MM.1S (cell line): ENCODE results near the gene ATOH1.

Experiments used
- DNase-seq: peaks from one replicate; pipeline ENCODE4 v3.0.0-alpha.2; 2015
- H2AFZ ChIP-seq: fragments of 300-600 bp; sonication (generic); 2 replicates; pipeline ENCODE4 v1.6.0; 2016; ENCODE audit warnings: antibody characterized with exemption, low read length
- H3F3A ChIP-seq: fragments of 300-600 bp; sonication (generic); 2 replicates; pipeline ENCODE4 v1.6.1; 2016; ENCODE audit warnings: mild to moderate bottlenecking, antibody characterized with exemption, low read length, moderate library complexity, mixed read lengths; ENCODE audit not compliant: insufficient read depth
- H3K27ac ChIP-seq: fragments of 300-600 bp; sonication (generic); 2 replicates; pipeline ENCODE4 v1.5.1; 2016; ENCODE audit warnings: mild to moderate bottlenecking, low read length
- H3K27me3 ChIP-seq: fragments of 300-600 bp; sonication (generic); replicated peaks from 2 replicates; pipeline ENCODE4 v1.6.0; 2016; ENCODE audit warnings: low read length; ENCODE audit not compliant: insufficient read depth
- H3K36me3 ChIP-seq: fragments of 300-600 bp; sonication (generic); replicated peaks from 2 replicates; pipeline ENCODE4 v1.6.1; 2016; ENCODE audit warnings: mild to moderate bottlenecking, low read length, mixed read lengths; ENCODE audit not compliant: insufficient read depth
- H3K4me1 ChIP-seq: fragments of 300-600 bp; sonication (generic); 2 replicates; pipeline ENCODE4 v1.6.1; 2016; ENCODE audit warnings: low read length, mixed read lengths
- H3K4me2 ChIP-seq: fragments of 300-600 bp; sonication (generic); 2 replicates; pipeline ENCODE4 v1.6.0; 2016; ENCODE audit warnings: low read depth, low read length
- H3K4me3 ChIP-seq: fragments of 300-600 bp; sonication (generic); 2 replicates; pipeline ENCODE4 v1.5.1; 2016; ENCODE audit warnings: low read length, mixed read lengths
- H3K79me2 ChIP-seq: fragments of 300-600 bp; sonication (generic); 2 replicates; pipeline ENCODE4 v1.6.1; 2016; ENCODE audit warnings: mixed run types, low read length, mixed read lengths
- H3K9ac ChIP-seq: fragments of 300-600 bp; sonication (generic); 2 replicates; pipeline ENCODE4 v1.6.1; 2016; ENCODE audit warnings: low read length, mixed read lengths
- H3K9me2 ChIP-seq: fragments of 300-600 bp; sonication (generic); replicated peaks from 2 replicates; pipeline ENCODE4 v1.6.1; 2016; ENCODE audit warnings: mild to moderate bottlenecking, low read length, mixed read lengths; ENCODE audit not compliant: insufficient read depth
- H3K9me3 ChIP-seq: fragments of 300-600 bp; sonication (generic); replicated peaks from 2 replicates; pipeline ENCODE4 v1.6.1; 2016; ENCODE audit warnings: mild to moderate bottlenecking, low read length, mixed read lengths; ENCODE audit not compliant: insufficient read depth
- H4K20me1 ChIP-seq: fragments of 300-600 bp; sonication (generic); 2 replicates; pipeline ENCODE4 v1.6.1; 2016; ENCODE audit warnings: mild to moderate bottlenecking, low read length, moderate library complexity, mixed read lengths; ENCODE audit not compliant: insufficient read depth
- EZH2 ChIP-seq: fragments of 300-600 bp; sonication (generic); optimal IDR thresholded peaks from 2 replicates; pipeline ENCODE3; 2017; ENCODE audit warnings: low read depth, mild to moderate bottlenecking, antibody characterized with exemption, low read length, mixed read lengths
- EZH2phosphoT487 ChIP-seq: fragments of 300-600 bp; sonication (generic); IDR thresholded peaks from 2 replicates; pipeline ENCODE4 v1.6.1; 2018; ENCODE audit warnings: antibody characterized with exemption, low read length
- TF ChIP-seq, protein P1 (sequence below): fragments of 300-600 bp; sonication (generic); IDR thresholded peaks from 2 replicates; pipeline ENCODE4 v1.5.1; 2016; ENCODE audit warnings: antibody characterized with exemption, low read length, mixed read lengths

ATOH1 gene

GRCh38 chr4:93791570-93792195, 36.9 kb upstream of the ATOH1 start:
- DNase-seq = peak; percentile 61
- Histone ChIP-seq H3K4me2 (no peak overlapping the region), H4K20me1 (no peaks in the 10 kb centered on the region), H3K9me3 (no peaks in the 10 kb centered on the region), H3K4me3 (no peak overlapping the region), H3K9me2 (no peaks in the 10 kb centered on the region), H3K27me3 (no peaks in the 10 kb centered on the region), H3K4me1 (no peaks in the 10 kb centered on the region), H3K27ac (no peak overlapping the region), H3K36me3 (no peaks in the 10 kb centered on the region), H3F3A (no peaks in the 10 kb centered on the region), H3K9ac (no peak overlapping the region), H3K79me2 (no peaks in the 10 kb centered on the region), H2AFZ (no peak overlapping the region)
- no peak for TF ChIP-seq EZH2phosphoT487
- TF ChIP-seq, protein P1, sequence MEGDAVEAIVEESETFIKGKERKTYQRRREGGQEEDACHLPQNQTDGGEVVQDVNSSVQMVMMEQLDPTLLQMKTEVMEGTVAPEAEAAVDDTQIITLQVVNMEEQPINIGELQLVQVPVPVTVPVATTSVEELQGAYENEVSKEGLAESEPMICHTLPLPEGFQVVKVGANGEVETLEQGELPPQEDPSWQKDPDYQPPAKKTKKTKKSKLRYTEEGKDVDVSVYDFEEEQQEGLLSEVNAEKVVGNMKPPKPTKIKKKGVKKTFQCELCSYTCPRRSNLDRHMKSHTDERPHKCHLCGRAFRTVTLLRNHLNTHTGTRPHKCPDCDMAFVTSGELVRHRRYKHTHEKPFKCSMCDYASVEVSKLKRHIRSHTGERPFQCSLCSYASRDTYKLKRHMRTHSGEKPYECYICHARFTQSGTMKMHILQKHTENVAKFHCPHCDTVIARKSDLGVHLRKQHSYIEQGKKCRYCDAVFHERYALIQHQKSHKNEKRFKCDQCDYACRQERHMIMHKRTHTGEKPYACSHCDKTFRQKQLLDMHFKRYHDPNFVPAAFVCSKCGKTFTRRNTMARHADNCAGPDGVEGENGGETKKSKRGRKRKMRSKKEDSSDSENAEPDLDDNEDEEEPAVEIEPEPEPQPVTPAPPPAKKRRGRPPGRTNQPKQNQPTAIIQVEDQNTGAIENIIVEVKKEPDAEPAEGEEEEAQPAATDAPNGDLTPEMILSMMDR = peak; percentile 89
- TF ChIP-seq EZH2 = no peak

GRCh38 chr4:93802045-93802444, 26.5 kb upstream of the ATOH1 start:
- no peak for TF ChIP-seq EZH2
- TF ChIP-seq, protein P1 = no peak
- DNase-seq = no peak
- Histone ChIP-seq H3K9me3 (no peaks in the 10 kb centered on the region), H3K4me1 (no peaks in the 10 kb centered on the region), H3K4me2 (no peak overlapping the region), H2AFZ (no peak overlapping the region), H3F3A (no peaks in the 10 kb centered on the region), H3K4me3 (no peak overlapping the region), H3K27me3 (no peaks in the 10 kb centered on the region), H4K20me1 (no peaks in the 10 kb centered on the region), H3K9ac (no peak overlapping the region), H3K36me3 (no peaks in the 10 kb centered on the region), H3K27ac (no peak overlapping the region), H3K79me2 (no peaks in the 10 kb centered on the region), H3K9me2 (no peaks in the 10 kb centered on the region)

GRCh38 chr4:93809773-93810172, 18.8 kb upstream of the ATOH1 start:
- DNase-seq = no peak
- no peaks in the 10 kb centered on the region for H3K27me3 ChIP-seq
- H3K4me2 ChIP-seq = no peak overlapping the region
- H3K27ac ChIP-seq = no peak overlapping the region
- H3K9me3 ChIP-seq = no peaks in the 10 kb centered on the region
- no peaks in the 10 kb centered on the region for H3K79me2 ChIP-seq
- H3K9me2 ChIP-seq = no peaks in the 10 kb centered on the region
- no peaks in the 10 kb centered on the region for H4K20me1 ChIP-seq
- no peak overlapping the region for H3K9ac ChIP-seq
- no peak for TF ChIP-seq EZH2
- H3F3A ChIP-seq = no peaks in the 10 kb centered on the region
- no peak overlapping the region for H3K4me3 ChIP-seq
- H3K4me1 ChIP-seq = no peaks in the 10 kb centered on the region
- H3K36me3 ChIP-seq = no peaks in the 10 kb centered on the region
- no peak overlapping the region for H2AFZ ChIP-seq

DNA sequence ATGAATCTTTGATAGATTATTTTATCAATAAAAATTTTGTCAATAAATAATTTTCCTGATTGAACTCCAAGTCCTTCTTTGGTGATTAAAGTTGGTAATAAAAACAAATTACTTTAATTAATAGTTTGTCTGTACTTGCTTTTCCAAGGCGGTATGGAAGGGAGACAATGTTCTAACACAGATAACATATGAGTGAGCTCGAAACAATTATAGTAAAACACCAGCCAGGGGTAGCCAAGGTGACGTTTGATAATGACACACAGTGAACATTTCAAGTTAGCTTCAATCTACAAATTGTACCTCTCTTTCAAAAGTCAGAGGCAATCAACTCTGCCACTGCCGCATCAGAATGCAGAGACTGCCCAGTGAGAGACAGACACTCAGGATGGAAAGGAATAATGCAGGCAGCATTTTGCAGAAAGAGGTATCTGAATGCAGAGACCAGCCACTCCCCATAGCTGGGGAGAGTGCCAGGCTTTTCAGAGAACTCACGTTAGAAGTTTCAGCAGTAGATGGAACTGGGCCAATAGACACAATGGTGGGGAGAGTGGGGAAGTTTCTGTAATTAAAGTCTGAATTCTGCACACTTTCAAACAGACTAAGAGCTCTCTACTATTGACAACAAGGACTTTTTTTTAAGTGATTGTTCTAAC, 18.1 kb upstream of the ATOH1 start:
- Histone ChIP-seq H3K9me2 (no peaks in the 10 kb centered on the region), H3K79me2 (no peaks in the 10 kb centered on the region), H2AFZ (no peak overlapping the region), H3F3A (no peaks in the 10 kb centered on the region), H3K9ac (no peak overlapping the region), H3K27me3 (no peaks in the 10 kb centered on the region), H3K4me3 (no peak overlapping the region), H3K4me2 (no peak overlapping the region), H3K27ac (no peak overlapping the region), H3K36me3 (no peaks in the 10 kb centered on the region), H3K4me1 (no peaks in the 10 kb centered on the region), H4K20me1 (no peaks in the 10 kb centered on the region), H3K9me3 (no peaks in the 10 kb centered on the region)
- TF ChIP-seq, protein P1 = no peak
- no peak for TF ChIP-seq EZH2phosphoT487
- TF ChIP-seq EZH2 = no peak
- no peak for DNase-seq
